NCI-H446 (cell line): ENCODE measurements around the gene FBXW8.
"Not testable (repeated sequence)": the region's sequence is repeated elsewhere in the genome, so short reads cannot be mapped to it uniquely, and the experiment has no call there.

ENCODE experiments used
- DNase-seq, 2 experiments: peaks; one replicate each; lab custom pipeline; 2025; lab: John Stamatoyannopoulos, UW

FBXW8 gene

GRCh38 chr12:117053597-117054201 is 142.9 kb downstream of the FBXW8 start:
- DNase-seq: no peak

GRCh38 chr12:117054279-117054678 is 143.5 kb downstream of the FBXW8 start:
- DNase-seq: no peak

- not testable (repeated sequence) for DNase-seq
These were observed 146.9 kb downstream of the FBXW8 start for GRCh38 chr12:117057626-117058025.

GRCh38 chr12:117058442-117059072 is 147.8 kb downstream of the FBXW8 start:
- DNase-seq: no peak

- DNase-seq: no peak
These were observed 148.4 kb downstream of the FBXW8 start for GRCh38 chr12:117059156-117059555.

GRCh38 chr12:117060246-117060928 is 149.6 kb downstream of the FBXW8 start:
- no peak for DNase-seq

- DNase-seq: no peak
These were observed 150.2 kb downstream of the FBXW8 start for GRCh38 chr12:117060929-117061305.

GRCh38 chr12:117061555-117062079 is 150.9 kb downstream of the FBXW8 start:
- no peak for DNase-seq

- no peak for DNase-seq
These were observed 152.6 kb downstream of the FBXW8 start for GRCh38 chr12:117063162-117063911.

GRCh38 chr12:117064049-117064448 is 153.3 kb downstream of the FBXW8 start:
- no peak for DNase-seq

- DNase-seq: no peak
These were observed 153.8 kb downstream of the FBXW8 start for GRCh38 chr12:117064596-117064995.

GRCh38 chr12:117067016-117067415 is 156.3 kb downstream of the FBXW8 start:
- no peak for DNase-seq

- DNase-seq: no peak
These were observed 156.9 kb downstream of the FBXW8 start for GRCh38 chr12:117067638-117068037.

- DNase-seq: no peak
These were observed 157.7 kb downstream of the FBXW8 start for GRCh38 chr12:117068492-117068891.

GRCh38 chr12:117069101-117069797 is 158.5 kb downstream of the FBXW8 start:
- DNase-seq: no peak

GRCh38 chr12:117069926-117070900 is 159.5 kb downstream of the FBXW8 start:
- DNase-seq: no peak

GRCh38 chr12:117071009-117071408 is 160.3 kb downstream of the FBXW8 start:
- DNase-seq: no peak

- no peak for DNase-seq
These were observed 161.4 kb downstream of the FBXW8 start for GRCh38 chr12:117072106-117072505.

GRCh38 chr12:117072736-117073490 is 162.2 kb downstream of the FBXW8 start:
- DNase-seq: no peak

- DNase-seq: no peak
These were observed 162.9 kb downstream of the FBXW8 start for GRCh38 chr12:117073611-117074010.
